WTC11 (cell line): ENCODE data around the gene ATXN3L. TPM values are rescaled to one million over a fixed set of nuclear protein-coding genes. Genes with fewer than 3 reads are reported as not detected.

Experiments
- ATAC-seq: fragments of 200-7000 bp; cut with Tn5 transposase; 2 replicates; pipeline ENCODE4 v1.10.0; 2021; ENCODE audit warnings: mild to moderate bottlenecking, moderate library complexity
- CTCF ChIA-PET: fragments of 300-600 bp; sonication (Branson Sonifier 250); formaldehyde crosslinking; loops from one replicate; lab custom pipeline; 2021; ENCODE audit warnings: antibody characterized with exemption; lab: Charles Lee
- POLR2A ChIA-PET: fragments of 350-600 bp; sonication (Branson Sonifier 250); formaldehyde crosslinking; loops from one replicate; lab custom pipeline; 2021; ENCODE audit warnings: antibody characterized with exemption; lab: Charles Lee
- DNase-seq: peaks from one replicate; pipeline ENCODE4 v3.0.0; 2021; ENCODE audit warnings: low spot score
- H3K27ac Mint-ChIP-seq: 2 replicates; pipeline ENCODE4 v1.8.0; 2021; ENCODE audit warnings: mixed read lengths
- H3K27me3 Mint-ChIP-seq: 2 replicates; pipeline ENCODE4 v1.8.0; 2021; ENCODE audit warnings: low read depth, mild to moderate bottlenecking, moderate library complexity, mixed read lengths
- H3K36me3 Mint-ChIP-seq: 2 replicates; pipeline ENCODE4 v1.8.0; 2021; ENCODE audit warnings: mixed read lengths
- H3K4me1 Mint-ChIP-seq: 2 replicates; pipeline ENCODE4 v1.8.0; 2022; ENCODE audit warnings: mixed read lengths
- H3K4me3 Mint-ChIP-seq: 2 replicates; pipeline ENCODE4 v1.8.0; 2021; ENCODE audit warnings: mild to moderate bottlenecking, moderate library complexity, mixed read lengths
- H3K9me3 Mint-ChIP-seq: 2 replicates; pipeline ENCODE4 v1.8.0; 2021; ENCODE audit warnings: mixed read lengths
- ATF1 ChIP-seq: sonication (generic); formaldehyde crosslinking; IDR thresholded peaks from 2 replicates; pipeline ENCODE4 v1.8.1; 2023; ENCODE audit warnings: mild to moderate bottlenecking, moderate library complexity, missing genetic modification reagents
- GRHL2 ChIP-seq: fragments of 250-450 bp; sonication (Bioruptor Pico); IDR thresholded peaks from 2 replicates; pipeline ENCODE4 v1.8.0; 2022; ENCODE audit warnings: mild to moderate bottlenecking, moderate library complexity; ENCODE audit not compliant: insufficient replicate concordance, severe bottlenecking
- JAZF1 ChIP-seq: fragments of 250-450 bp; sonication (Bioruptor Pico); IDR thresholded peaks from 2 replicates; pipeline ENCODE4 v1.9.0; 2021; ENCODE audit warnings: moderate library complexity, mild to moderate bottlenecking, inconsistent platforms
- NFE2L1 ChIP-seq: sonication (generic); formaldehyde crosslinking; IDR thresholded peaks from 2 replicates; pipeline ENCODE4 v1.8.1; 2023; ENCODE audit warnings: missing genetic modification reagents
- RORB ChIP-seq: fragments of 250-450 bp; sonication (Bioruptor Pico); IDR thresholded peaks from 2 replicates; pipeline ENCODE4 v1.9.0; 2021; ENCODE audit warnings: mild to moderate bottlenecking
- SOX15 ChIP-seq: fragments of 250-450 bp; sonication (Bioruptor Pico); IDR thresholded peaks from 2 replicates; pipeline ENCODE4 v1.9.0; 2021; ENCODE audit warnings: mild to moderate bottlenecking
- total RNA-seq: library from RNA; stranded (reverse); gene quantifications from 3 replicates; pipeline ENCODE4 v1.2.3, GENCODE V29; 2021
- TF ChIP-seq, protein P1 (sequence below): sonication (generic); formaldehyde crosslinking; IDR thresholded peaks from 2 replicates; pipeline ENCODE4 v1.8.1; 2023; ENCODE audit warnings: mild to moderate bottlenecking, moderate library complexity, missing genetic modification reagents
- TF ChIP-seq, protein P2 (sequence below): fragments of 250-450 bp; sonication (Bioruptor Pico); IDR thresholded peaks from 2 replicates; pipeline ENCODE4 v1.9.0; 2021; ENCODE audit warnings: mild to moderate bottlenecking, borderline replicate concordance
- TF ChIP-seq, protein P3 (sequence below): fragments of 200-600 bp; IDR thresholded peaks from 2 replicates; pipeline ENCODE4 v1.8.0; 2022; ENCODE audit warnings: antibody characterized with exemption
- TF ChIP-seq, protein P4 (sequence below): fragments of 250-450 bp; sonication (Bioruptor Pico); IDR thresholded peaks from 2 replicates; pipeline ENCODE4 v1.9.0; 2021; ENCODE audit warnings: mild to moderate bottlenecking
- TF ChIP-seq, protein P5 (sequence below): sonication (generic); formaldehyde crosslinking; IDR thresholded peaks from 2 replicates; pipeline ENCODE4 v1.8.1; 2023; ENCODE audit warnings: mild to moderate bottlenecking, missing genetic modification reagents, borderline replicate concordance

ATXN3L gene
- total RNA-seq, 1 experiment from 2014 or later = not detected

DNA sequence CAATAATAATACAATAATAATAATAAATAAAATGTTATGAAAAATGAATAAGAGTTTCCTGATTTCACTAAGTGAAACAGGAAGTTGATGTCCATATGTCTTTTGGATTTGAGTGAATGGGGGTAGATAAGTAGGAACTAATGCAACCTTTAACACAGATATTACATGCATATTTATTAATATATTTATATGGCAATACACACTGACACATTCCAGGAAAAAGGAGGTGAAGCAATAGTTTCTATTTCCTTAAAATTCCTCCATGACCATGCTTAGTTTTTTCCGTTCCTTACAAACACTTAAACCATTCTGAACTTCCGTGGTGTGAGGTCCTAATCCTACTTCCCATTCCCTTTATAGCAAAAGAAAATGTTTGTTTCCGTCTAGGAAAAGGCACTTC, 48.3 kb downstream of the ATXN3L start:
- TF ChIP-seq ATF1 (no peak), NFE2L1 (no peak), SOX15 (CRISPR knock-in tag) (no peak), JAZF1 (no peak)
- TF ChIP-seq, protein P1, sequence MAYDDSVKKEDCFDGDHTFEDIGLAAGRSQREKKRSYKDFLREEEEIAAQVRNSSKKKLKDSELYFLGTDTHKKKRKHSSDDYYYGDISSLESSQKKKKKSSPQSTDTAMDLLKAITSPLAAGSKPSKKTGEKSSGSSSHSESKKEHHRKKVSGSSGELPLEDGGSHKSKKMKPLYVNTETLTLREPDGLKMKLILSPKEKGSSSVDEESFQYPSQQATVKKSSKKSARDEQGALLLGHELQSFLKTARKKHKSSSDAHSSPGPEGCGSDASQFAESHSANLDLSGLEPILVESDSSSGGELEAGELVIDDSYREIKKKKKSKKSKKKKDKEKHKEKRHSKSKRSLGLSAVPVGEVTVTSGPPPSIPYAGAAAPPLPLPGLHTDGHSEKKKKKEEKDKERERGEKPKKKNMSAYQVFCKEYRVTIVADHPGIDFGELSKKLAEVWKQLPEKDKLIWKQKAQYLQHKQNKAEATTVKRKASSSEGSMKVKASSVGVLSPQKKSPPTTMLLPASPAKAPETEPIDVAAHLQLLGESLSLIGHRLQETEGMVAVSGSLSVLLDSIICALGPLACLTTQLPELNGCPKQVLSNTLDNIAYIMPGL = no peak
- TF ChIP-seq, all 79 proteins: peak for 0
- Mint-ChIP-seq H3K9me3 (no peaks in the 10 kb centered on the region), H3K27me3 (no peaks in the 10 kb centered on the region; the same call in 1 of the 2 replicates), H3K4me1 (no peaks in the 10 kb centered on the region), H3K36me3 (no peaks in the 10 kb centered on the region), H3K27ac (no peak overlapping the region), H3K4me3 (no peak overlapping the region)
- DNase-seq (no peak), ATAC-seq (no peak)
- POLR2A ChIA-PET = no interaction called here
- CTCF ChIA-PET = interaction anchor here (1.6 kb wide), 1 partner anchor 325 kb away, joined by 4 read pairs; no protein-coding TSS in a partner anchor

DNA sequence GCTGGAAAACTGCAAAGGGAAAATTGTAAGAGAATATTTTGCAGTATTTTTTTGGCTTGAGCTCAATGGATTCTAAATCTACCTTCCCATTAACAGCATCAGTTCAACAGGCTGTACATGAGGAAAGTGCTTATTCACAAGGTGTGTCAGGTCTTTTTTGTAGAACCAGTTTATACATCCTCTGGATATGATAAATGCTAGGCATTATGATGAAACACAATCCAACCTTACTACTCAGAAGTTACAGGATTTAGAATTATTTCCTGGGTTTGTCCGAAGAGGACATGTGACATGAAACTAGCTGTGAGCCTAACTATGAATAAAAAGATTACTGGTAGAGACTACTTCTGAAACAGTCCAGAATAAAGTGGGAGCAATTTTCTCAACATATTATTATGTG, 49.5 kb downstream of the ATXN3L start:
- H3K9me3 Mint-ChIP-seq = no peaks in the 10 kb centered on the region
- POLR2A ChIA-PET = no interaction called here
- no peak overlapping the region for H3K27ac Mint-ChIP-seq
- no peaks in the 10 kb centered on the region for H3K4me1 Mint-ChIP-seq
- H3K36me3 Mint-ChIP-seq = no peaks in the 10 kb centered on the region
- no peak for ATAC-seq
- DNase-seq = no peak
- H3K27me3 Mint-ChIP-seq = no peaks in the 10 kb centered on the region
- CTCF ChIA-PET = interaction anchor here (0.6 to 1.0 kb wide), 2 partner anchors 35 to 324 kb away, joined by 3 read pairs; no protein-coding TSS in a partner anchor
- TF ChIP-seq, protein P2, sequence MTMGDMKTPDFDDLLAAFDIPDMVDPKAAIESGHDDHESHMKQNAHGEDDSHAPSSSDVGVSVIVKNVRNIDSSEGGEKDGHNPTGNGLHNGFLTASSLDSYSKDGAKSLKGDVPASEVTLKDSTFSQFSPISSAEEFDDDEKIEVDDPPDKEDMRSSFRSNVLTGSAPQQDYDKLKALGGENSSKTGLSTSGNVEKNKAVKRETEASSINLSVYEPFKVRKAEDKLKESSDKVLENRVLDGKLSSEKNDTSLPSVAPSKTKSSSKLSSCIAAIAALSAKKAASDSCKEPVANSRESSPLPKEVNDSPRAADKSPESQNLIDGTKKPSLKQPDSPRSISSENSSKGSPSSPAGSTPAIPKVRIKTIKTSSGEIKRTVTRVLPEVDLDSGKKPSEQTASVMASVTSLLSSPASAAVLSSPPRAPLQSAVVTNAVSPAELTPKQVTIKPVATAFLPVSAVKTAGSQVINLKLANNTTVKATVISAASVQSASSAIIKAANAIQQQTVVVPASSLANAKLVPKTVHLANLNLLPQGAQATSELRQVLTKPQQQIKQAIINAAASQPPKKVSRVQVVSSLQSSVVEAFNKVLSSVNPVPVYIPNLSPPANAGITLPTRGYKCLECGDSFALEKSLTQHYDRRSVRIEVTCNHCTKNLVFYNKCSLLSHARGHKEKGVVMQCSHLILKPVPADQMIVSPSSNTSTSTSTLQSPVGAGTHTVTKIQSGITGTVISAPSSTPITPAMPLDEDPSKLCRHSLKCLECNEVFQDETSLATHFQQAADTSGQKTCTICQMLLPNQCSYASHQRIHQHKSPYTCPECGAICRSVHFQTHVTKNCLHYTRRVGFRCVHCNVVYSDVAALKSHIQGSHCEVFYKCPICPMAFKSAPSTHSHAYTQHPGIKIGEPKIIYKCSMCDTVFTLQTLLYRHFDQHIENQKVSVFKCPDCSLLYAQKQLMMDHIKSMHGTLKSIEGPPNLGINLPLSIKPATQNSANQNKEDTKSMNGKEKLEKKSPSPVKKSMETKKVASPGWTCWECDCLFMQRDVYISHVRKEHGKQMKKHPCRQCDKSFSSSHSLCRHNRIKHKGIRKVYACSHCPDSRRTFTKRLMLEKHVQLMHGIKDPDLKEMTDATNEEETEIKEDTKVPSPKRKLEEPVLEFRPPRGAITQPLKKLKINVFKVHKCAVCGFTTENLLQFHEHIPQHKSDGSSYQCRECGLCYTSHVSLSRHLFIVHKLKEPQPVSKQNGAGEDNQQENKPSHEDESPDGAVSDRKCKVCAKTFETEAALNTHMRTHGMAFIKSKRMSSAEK (CRISPR knock-in tag) = no peak
- TF ChIP-seq GRHL2 (CRISPR knock-in tag) (no peak), RORB (no peak)
- TF ChIP-seq, protein P3, sequence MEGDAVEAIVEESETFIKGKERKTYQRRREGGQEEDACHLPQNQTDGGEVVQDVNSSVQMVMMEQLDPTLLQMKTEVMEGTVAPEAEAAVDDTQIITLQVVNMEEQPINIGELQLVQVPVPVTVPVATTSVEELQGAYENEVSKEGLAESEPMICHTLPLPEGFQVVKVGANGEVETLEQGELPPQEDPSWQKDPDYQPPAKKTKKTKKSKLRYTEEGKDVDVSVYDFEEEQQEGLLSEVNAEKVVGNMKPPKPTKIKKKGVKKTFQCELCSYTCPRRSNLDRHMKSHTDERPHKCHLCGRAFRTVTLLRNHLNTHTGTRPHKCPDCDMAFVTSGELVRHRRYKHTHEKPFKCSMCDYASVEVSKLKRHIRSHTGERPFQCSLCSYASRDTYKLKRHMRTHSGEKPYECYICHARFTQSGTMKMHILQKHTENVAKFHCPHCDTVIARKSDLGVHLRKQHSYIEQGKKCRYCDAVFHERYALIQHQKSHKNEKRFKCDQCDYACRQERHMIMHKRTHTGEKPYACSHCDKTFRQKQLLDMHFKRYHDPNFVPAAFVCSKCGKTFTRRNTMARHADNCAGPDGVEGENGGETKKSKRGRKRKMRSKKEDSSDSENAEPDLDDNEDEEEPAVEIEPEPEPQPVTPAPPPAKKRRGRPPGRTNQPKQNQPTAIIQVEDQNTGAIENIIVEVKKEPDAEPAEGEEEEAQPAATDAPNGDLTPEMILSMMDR = no peak
- TF ChIP-seq, protein P4, sequence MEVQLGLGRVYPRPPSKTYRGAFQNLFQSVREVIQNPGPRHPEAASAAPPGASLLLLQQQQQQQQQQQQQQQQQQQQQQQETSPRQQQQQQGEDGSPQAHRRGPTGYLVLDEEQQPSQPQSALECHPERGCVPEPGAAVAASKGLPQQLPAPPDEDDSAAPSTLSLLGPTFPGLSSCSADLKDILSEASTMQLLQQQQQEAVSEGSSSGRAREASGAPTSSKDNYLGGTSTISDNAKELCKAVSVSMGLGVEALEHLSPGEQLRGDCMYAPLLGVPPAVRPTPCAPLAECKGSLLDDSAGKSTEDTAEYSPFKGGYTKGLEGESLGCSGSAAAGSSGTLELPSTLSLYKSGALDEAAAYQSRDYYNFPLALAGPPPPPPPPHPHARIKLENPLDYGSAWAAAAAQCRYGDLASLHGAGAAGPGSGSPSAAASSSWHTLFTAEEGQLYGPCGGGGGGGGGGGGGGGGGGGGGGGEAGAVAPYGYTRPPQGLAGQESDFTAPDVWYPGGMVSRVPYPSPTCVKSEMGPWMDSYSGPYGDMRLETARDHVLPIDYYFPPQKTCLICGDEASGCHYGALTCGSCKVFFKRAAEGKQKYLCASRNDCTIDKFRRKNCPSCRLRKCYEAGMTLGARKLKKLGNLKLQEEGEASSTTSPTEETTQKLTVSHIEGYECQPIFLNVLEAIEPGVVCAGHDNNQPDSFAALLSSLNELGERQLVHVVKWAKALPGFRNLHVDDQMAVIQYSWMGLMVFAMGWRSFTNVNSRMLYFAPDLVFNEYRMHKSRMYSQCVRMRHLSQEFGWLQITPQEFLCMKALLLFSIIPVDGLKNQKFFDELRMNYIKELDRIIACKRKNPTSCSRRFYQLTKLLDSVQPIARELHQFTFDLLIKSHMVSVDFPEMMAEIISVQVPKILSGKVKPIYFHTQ (CRISPR knock-in tag) = no peak
- TF ChIP-seq, protein P5, sequence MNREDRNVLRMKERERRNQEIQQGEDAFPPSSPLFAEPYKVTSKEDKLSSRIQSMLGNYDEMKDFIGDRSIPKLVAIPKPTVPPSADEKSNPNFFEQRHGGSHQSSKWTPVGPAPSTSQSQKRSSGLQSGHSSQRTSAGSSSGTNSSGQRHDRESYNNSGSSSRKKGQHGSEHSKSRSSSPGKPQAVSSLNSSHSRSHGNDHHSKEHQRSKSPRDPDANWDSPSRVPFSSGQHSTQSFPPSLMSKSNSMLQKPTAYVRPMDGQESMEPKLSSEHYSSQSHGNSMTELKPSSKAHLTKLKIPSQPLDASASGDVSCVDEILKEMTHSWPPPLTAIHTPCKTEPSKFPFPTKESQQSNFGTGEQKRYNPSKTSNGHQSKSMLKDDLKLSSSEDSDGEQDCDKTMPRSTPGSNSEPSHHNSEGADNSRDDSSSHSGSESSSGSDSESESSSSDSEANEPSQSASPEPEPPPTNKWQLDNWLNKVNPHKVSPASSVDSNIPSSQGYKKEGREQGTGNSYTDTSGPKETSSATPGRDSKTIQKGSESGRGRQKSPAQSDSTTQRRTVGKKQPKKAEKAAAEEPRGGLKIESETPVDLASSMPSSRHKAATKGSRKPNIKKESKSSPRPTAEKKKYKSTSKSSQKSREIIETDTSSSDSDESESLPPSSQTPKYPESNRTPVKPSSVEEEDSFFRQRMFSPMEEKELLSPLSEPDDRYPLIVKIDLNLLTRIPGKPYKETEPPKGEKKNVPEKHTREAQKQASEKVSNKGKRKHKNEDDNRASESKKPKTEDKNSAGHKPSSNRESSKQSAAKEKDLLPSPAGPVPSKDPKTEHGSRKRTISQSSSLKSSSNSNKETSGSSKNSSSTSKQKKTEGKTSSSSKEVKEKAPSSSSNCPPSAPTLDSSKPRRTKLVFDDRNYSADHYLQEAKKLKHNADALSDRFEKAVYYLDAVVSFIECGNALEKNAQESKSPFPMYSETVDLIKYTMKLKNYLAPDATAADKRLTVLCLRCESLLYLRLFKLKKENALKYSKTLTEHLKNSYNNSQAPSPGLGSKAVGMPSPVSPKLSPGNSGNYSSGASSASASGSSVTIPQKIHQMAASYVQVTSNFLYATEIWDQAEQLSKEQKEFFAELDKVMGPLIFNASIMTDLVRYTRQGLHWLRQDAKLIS (CRISPR knock-in tag) = no peak
- H3K4me3 Mint-ChIP-seq = no peak overlapping the region
